ENCODE results near the gene PYY.
"Not testable (repeated sequence)": the region's sequence is repeated elsewhere in the genome, so short reads cannot be mapped to it uniquely, and the experiment has no call there.

PYY gene

GRCh38 chr17:43978078-43978477 lies 24.3 kb upstream of the PYY start:
- DNase-seq: no peak

- no peak for DNase-seq
These were observed 23.5 kb upstream of the PYY start for GRCh38 chr17:43976963-43977837.

GRCh38 chr17:43975898-43976297 lies 22.2 kb upstream of the PYY start:
- no peak for DNase-seq

GRCh38 chr17:43974382-43975266 lies 20.9 kb upstream of the PYY start:
- no peak for DNase-seq

GRCh38 chr17:43972444-43973212 lies 18.9 kb upstream of the PYY start:
- not testable (repeated sequence) for DNase-seq

GRCh38 chr17:43971436-43971835 lies 17.7 kb upstream of the PYY start:
- not testable (repeated sequence) for DNase-seq

- DNase-seq: no peak
These were observed 16.6 kb upstream of the PYY start for GRCh38 chr17:43970366-43970765.

GRCh38 chr17:43967251-43967875 lies 13.6 kb upstream of the PYY start:
- DNase-seq: no peak

GRCh38 chr17:43966276-43966675 lies 12.5 kb upstream of the PYY start:
- DNase-seq: no peak

GRCh38 chr17:43962479-43962878 lies 8.7 kb upstream of the PYY start:
- no peak for DNase-seq

GRCh38 chr17:43961954-43962353 lies 8.2 kb upstream of the PYY start:
- no peak for DNase-seq

- not testable (repeated sequence) for DNase-seq
These were observed 7.6 kb upstream of the PYY start for GRCh38 chr17:43961292-43961691.

GRCh38 chr17:43958748-43959352 lies 5.1 kb upstream of the PYY start:
- DNase-seq: no peak

- DNase-seq: no peak
These were observed 2.5 kb upstream of the PYY start for GRCh38 chr17:43956222-43956621.

GRCh38 chr17:43952724-43953666 lies 745 bp downstream of the PYY start:
- no peak for DNase-seq

GRCh38 chr17:43952351-43952723 lies 1.4 kb downstream of the PYY start:
- DNase-seq: no peak

- DNase-seq: no peak
These were observed 2.0 kb downstream of the PYY start for GRCh38 chr17:43951750-43952149.

- DNase-seq: no peak
These were observed 3.2 kb downstream of the PYY start for GRCh38 chr17:43950554-43950953.

- no peak for DNase-seq
These were observed 4.0 kb downstream of the PYY start for GRCh38 chr17:43949781-43950180.

GRCh38 chr17:43946781-43947180 lies 7.0 kb downstream of the PYY start:
- DNase-seq: no peak

Measured in NCI-H1417 treated with DMSO at 0.1 percent for 48 hours (cell line).